ENCODE results near the gene KRT26.

DNA sequence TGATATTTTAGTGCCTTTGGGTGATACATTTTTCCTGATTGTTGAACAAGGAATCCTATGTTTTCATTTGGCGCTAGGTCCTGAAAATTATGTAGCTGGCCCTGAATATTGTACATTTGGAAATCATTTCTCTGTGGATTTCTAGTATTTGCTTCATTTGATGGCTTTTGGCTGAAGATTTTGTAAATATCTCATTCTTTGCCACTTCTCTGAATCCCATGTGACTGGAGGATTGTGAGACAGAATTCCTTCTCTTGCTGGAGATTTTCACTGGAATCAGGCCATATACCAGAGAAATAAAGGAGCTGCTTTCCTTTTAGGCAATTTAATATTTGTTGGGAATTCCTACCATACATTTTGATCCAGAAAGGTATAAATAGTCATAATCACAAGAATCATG, 19.1 kb upstream of the KRT26 start:
- TF ChIP-seq CTCF (IDR thresholded peaks at IDR 0.05; ENCODE audit: borderline replicate concordance, extremely low read depth, low read length, poor library complexity, severe bottlenecking) (no peak), EZH2 (IDR thresholded peaks at IDR 0.05; ENCODE audit: borderline replicate concordance, low read depth, low read length, severe bottlenecking) (no peak)

Measured in DND-41 (cell line).